Activated gamma-delta T cell (primary cell): ENCODE results near the gene RFX4.
"Not testable (repeated sequence)": the region's sequence is repeated elsewhere in the genome, so short reads cannot be mapped to it uniquely, and the experiment has no call there.

Source experiments
- DNase-seq: peaks from one replicate; lab custom pipeline; 2025; lab: John Stamatoyannopoulos, UW

The RFX4 gene

DNA sequence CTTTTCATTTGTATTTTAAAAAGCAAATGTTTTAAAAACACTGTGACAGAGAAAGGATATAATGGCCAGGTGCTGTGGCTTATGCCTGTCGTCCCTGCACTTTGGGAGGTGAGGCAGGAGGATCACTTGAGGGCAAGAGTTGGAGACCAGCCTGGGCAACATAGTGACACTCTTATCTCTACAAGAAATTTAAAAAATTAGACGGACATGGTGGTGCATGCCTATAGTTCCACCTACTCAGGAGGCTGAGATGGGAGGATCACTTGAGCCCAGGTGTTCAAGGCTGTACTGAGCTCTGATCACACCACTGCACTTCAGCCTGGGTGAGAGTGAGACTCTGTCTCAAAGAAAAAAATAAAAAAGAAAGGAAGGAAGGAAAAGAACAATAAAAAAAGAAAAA lies 7.8 kb downstream of the RFX4 start:
- DNase-seq = no peak

DNA sequence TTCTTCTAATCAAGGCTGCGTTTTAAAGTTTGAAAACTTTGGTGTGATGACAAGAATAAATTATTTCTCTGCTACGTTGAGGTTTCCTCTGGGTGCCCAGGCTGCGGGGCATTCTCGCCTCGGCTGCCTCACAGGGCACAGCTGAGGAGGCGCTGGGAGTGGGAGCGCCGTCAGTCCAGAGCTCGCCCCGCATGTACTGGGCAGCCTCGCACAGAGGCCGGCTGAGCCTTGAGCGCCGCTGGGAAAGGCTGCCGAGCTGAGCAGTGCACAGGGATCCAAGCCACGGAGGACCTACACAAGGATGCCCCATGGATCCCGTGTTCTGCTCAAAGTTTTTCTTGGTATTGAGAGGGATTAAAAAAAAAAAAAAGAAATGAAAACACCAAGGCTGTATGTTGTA lies 11.6 kb downstream of the RFX4 start:
- DNase-seq = no peak

DNA sequence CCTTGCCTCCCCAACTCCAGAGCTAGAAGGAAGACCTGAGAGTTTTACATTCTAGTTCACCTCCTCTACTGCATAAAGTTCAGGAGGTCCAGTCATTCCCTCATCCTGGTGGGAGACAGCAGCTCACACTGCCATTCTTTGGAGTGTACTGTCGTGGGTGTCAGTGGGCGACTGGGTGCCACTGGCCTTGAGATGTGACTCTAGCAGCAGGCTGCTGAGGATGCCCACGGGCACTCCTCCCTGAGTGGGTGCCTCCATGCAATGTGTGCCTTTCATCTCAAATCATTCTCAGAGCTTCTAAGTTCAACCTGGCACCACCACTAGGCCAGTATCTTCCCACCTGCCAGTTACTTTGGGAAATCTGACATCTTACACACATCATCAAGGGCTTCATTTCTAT lies 12.5 kb downstream of the RFX4 start:
- no peak for DNase-seq

DNA sequence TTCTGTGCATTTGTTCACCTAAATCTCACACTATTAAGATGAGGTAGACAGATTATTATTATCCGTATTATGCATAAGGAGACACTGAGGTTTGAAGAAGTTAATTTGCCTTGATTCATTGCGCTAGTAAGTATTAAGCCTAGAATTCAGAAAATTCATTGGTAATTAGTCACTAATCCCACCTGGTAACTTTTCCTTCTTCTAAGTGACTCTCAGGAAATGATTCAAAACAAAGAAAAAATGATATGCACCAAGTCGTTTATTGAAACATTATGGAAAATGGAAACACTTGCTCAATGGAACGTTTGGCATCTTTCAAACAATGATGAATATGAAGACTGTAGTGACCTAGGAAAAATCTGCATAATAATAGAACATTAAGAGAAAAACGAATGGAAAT lies 15.2 kb downstream of the RFX4 start:
- DNase-seq = no peak

DNA sequence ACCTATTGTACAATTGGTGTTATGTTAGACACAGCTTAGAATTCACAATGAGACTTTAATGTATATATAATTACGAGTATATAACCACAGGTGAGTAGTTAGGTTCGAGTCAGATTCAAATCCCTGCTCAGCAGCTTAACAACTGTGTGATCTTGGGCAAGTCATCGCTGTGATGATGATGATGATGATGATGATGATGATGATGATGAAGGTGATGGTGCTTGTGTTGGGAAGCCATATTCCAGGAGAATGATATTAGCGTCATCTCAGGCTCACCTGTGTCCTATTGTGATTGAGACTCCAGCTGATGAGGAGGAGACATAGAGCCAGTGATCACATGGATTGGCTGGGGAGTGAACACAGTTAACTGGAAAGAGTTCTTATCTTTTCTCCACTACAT lies 16.5 kb downstream of the RFX4 start:
- no peak for DNase-seq

DNA sequence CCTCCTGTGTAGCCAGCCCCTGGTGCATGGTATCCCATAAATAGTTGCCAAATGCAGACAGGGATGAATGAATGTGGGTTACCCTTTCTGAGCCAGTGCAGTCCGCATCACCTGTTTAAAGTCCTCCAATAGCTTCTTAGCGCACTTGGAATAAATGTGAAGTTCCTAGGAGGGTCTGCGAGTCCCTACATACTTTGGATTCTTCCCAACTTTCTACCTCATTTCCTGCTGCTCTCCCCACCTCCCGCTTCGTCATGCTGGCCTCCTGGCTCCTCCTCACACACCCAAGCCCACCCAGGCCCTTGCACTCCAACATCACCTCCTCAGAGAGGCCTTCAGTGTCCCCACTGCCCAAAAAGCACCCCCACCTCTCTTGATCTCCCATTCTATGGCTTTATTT lies 17.7 kb downstream of the RFX4 start:
- no peak for DNase-seq

DNA sequence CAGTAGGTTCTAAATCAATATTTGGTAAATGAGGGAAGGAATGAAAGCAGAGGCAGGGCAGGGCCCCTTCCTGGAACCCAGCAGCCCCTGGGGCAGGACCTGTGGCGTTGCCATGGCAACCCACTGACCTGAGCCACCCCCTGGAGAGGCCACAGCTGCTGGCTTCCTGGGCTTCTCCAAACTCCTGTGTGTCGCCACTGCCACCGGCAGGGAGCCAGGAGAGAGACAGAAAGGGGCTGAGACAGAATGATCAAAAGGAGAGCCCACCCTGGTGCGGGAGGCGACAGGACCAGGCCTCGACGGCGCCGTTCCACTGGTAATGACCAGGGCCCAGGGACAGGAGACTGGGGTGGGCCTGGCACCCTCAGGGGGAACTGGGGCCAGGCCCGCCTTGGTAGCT lies 18.2 kb downstream of the RFX4 start:
- no peak for DNase-seq

DNA sequence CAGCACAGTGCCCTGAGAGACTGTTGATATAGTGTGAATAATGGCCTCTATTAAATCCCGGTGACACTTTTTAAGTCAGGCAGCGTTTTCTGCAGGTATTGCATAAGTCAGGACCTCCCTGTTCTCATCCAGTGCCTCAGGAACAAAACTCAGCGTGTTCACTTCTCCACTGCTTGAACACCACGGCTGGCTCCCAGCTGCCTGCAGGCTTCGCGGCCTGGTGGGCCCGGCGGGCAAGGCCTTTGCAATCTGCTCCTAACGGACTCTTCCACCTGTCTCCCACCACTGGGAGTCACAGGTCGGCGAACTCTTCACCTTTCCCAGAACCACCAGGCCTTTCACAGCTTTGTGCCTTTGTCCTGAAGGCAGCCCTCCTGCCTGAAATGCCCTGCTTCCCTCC lies 18.7 kb downstream of the RFX4 start:
- no peak for DNase-seq

DNA sequence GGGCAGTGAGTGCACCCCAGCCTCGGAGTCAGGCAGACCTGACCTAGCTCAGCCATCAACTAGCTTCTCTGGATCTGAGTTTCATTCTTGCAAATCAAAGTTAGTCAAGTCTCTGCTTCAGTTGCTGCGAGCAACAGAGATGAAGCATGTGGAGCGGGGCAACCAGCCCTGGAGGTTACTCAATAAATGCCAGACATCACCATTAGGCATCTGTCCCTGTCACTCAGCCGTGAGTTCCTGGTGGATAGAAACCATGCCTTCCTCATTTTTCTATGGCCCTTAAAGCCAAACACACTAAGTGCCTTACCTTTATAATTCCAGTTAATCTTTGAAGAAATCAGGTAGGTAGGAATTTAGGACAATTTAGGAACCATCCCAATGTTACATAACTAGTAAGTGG lies 19.3 kb downstream of the RFX4 start:
- DNase-seq = no peak

DNA sequence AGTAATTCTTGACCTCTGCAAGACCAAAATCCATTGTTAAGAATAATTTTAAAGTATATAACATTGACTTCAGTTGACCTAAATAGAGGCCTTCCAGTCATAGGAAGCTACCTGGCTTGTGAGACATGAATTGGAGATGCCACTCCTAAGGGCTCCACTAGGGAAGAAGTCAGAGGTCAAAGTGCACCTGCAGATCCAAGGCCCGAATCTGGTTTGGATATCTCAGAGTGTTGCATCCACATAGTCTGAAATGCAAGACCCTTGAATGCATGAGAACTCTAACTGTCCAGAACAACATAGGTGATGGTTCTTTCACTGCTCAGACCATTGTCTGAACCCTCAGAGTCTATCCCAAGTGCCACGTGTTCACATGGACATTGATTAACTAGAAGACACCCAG lies 22.4 kb downstream of the RFX4 start:
- DNase-seq = no peak

DNA sequence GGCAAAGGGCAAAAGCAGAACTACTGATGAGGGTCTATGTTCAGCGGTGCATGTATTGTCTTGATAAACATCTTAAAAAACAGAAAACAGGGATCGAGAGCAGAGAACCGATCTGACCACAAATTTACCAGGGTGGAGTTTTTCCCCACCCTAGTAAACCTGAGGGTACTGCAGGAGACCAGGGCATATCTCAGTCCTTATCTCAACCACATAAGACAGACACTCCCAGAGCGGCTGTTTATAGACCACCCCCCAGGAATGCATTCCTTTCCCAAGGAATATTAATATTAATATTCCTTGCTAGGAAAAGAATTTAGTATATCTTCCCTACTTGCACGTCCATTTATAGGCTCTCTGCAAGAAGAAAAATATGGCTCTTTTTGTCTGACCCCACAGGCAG lies 37.8 kb downstream of the RFX4 start:
- DNase-seq = not testable (repeated sequence)

DNA sequence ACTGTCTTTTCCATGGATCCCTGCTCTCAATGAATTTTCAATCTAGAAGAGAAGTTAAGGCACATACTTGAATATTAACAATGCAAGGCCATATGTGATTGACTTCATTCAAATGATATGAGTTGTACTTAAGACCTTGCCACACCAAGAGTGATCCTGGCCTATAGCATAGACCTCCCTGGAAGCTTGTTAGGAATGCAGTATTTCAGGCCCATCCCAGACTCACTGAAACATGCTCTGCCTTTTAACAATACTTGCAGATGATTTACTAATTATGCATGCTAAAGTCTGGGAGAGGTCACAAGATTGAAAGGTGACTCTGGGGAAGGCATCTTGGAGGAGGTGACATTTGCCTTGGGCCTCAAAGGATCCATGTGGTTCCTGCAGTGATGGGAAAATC lies 43.2 kb downstream of the RFX4 start:
- no peak for DNase-seq

DNA sequence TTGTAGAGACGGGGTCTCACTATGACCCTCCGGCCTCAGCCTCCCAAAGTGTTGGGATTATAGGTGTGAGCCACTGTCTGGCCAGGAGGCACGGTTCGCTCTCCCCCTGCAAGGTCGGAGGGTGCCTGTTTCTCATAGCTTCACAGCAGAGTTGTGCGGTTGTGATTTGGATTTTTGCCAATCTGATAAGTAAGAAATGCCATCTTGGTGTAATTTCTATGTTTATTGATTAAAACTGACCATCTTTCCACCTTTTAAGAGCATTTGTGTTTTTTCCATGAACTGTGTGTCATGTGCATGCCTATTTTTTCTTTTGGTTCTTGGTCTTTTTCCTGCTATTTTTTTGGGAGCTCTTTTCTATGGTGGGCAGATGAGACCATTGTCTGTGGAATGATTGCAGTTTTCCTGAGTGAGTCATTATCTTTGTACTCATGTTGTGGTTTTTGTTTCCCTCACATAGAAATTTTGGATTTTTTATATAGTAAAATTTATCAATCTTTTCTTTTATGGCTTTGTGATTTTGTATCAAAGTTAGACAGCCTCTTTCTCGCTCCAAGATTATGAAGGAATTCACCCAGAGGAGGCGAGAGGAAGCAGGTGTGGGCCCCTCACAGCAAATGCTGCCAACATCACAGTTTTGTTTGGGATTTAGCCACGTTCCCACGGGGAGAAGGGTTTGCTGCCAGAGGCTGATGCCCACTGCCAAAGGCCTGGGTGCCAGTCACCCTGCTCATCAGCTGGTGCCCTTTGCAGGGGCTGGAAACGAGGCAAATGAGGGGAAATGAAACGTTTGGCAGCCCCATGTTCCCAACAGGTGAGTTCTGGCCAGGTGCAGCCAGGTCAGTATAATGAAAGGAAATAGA lies 47.2 kb downstream of the RFX4 start:
- DNase-seq = no peak

DNA sequence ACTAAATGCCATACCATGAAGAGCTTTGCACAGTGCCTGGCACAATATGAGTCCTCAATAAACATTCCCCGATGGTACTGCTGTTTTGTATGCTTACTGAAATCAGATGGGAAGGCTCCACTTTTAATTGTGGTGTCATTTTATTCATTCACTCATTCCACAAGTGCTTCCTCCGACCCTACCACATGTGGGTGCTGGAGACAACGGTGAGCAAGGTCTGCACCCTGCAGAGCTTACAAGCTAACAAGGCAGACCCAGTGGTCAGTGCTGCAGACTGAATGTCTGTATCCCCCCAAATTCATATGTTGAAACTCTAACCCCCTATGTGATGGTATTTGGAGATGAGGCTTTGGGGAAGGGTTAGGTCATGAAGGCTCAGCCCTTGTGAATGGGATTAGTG lies 48.3 kb downstream of the RFX4 start:
- DNase-seq = no peak

DNA sequence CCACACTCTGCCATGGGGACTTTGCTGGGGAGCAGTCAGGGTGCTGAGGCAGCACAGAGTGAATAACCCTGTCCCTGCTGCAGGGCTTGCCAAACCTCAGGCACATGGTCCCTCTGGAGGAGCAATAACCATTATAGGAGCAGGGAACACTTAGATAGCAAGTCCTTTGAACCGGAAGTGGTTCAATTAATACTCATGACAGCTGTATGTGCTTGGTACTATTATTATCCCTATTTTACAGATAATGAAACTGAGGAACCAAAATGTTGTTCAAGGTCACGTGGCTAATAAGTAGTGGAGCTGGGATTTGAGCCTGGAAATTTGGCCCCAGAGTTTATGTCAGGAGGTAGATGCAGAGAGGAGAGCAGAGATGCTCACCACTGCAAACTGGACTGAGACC lies 49.0 kb downstream of the RFX4 start:
- no peak for DNase-seq

DNA sequence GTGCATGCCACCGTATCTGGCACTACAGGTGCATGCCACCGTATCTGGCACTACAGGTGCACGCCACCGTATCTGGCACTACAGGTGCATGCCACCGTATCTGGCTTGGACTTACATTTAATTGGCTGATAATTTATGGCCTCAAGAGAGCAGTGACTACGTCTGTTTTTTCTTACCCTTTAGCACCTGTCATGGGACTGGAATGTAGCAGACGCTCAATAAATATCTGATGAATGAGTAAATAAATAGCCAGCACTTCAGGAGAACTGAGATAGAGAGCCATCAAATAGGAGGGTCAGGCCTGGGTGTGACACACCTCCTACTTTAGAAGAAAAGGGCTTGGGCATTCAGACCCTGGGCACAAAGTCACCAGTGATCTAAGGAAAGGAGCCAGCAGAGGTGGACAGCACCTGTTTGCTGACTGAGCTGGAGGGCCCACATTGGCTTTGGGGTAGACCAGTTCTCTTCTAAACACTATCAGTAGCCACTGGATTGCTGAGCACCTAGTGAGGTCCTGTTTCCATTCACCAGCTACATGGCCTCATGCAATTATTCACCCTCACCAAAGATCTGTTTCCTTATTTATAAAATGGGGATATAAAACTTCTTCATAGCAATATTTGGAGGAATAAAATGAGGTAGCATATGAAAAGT lies 50.1 kb downstream of the RFX4 start:
- DNase-seq = no peak

DNA sequence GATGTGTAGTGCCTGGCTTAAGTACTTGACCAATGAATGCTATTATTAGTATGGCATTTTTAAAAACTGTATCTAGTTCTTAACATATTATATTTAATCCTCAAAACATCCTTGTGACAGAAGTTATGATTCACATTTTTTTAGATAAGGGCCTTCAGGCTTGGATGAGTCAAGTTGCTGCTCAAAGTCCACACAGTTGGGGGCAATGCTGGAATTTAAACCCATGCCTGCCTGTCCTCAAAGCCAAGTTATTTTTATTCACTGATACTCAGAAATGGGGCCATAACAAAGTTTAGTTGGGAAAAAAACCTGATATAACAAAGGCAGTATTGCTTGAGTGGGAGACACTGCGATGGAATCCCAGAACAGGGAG lies 50.6 kb downstream of the RFX4 start:
- DNase-seq = no peak

DNA sequence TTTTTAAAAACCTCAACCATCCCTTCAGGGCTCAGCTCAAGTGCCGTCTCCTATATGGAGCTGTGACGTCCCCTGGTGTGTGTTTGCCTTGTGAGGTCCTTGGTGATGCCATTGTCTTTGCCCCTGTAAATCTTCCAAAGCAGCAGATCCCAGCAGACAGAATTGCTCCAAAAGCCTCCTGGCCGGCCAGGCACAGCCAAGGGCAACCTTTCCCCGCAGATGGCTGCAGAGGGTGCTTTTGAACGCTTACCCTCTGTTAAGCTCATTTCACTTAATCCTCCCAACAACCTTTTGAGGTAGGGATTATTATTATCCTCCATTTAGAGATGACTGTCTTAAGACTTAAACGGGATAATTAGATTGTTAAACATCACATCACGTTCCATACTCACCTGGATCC lies 51.4 kb downstream of the RFX4 start:
- no peak for DNase-seq

DNA sequence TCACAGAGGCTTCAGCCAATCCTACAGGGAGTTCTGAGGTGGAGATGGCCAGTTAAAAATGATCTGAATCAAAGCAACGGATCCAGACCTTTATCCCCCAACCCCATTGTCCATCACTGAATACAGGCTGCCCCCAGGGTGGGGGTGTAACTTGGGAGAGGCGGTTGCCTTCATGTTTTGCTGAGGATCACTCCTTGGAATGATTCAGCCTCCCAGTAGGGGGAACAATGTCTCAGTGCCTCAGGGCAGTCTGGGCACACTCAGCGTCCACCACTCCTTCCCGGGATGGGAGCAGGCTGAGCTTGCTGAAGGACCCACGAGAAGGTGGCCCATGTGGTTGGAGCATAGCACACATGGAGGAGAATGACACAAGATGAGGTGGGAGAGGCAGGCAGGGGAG lies 60.2 kb downstream of the RFX4 start:
- no peak for DNase-seq

DNA sequence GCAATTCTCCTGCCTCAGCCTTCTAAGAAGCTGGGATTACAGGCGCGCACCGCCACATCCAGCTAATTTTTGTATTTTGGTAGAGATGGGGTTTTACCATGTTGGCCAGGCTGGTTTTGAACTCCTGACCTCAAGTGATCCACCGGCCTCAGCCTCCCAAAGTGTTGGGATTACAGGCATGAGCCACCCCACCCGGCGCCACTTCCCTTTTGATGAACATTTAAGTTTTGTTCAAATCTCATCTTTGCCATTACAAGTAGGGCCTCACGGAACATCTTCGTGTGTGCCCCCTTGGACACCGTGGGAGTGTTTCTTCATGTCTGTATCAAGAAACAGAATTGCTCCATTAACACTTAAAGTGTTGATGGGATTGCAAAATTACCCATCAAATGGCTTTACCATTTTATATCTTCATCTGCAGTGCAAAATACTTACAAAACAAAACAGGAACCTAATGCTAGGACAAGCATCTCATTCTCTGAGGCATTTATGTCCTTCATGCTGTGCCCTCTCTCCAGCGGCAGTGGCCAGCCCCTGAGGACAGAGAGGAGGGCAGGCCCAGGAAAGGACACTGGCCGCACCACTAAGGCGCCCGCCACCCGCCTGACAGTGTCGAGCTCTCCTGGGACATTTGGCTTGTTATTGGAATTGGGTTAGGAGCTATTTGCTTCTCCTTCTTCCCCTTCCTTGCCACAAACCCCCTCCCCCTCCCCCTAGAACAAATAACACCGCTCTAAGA lies 61.7 kb downstream of the RFX4 start:
- no peak for DNase-seq

DNA sequence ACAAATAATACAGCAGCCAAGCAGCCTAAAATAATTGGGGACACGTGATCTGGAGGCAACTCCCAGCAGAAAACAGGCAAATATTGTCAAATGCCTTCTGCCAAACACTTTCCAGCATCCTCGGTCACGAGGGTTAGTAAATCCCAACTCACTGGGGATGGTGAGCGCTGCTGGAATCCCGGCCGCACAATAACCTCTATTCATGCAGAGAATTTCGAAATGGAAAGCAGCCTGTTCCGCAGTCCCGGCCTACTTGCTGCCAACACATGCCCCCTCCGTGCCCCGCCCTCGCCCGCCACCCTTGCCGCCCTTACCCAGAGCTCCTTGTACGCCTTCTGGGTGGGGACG lies 62.2 kb downstream of the RFX4 start:
- DNase-seq = no peak

DNA sequence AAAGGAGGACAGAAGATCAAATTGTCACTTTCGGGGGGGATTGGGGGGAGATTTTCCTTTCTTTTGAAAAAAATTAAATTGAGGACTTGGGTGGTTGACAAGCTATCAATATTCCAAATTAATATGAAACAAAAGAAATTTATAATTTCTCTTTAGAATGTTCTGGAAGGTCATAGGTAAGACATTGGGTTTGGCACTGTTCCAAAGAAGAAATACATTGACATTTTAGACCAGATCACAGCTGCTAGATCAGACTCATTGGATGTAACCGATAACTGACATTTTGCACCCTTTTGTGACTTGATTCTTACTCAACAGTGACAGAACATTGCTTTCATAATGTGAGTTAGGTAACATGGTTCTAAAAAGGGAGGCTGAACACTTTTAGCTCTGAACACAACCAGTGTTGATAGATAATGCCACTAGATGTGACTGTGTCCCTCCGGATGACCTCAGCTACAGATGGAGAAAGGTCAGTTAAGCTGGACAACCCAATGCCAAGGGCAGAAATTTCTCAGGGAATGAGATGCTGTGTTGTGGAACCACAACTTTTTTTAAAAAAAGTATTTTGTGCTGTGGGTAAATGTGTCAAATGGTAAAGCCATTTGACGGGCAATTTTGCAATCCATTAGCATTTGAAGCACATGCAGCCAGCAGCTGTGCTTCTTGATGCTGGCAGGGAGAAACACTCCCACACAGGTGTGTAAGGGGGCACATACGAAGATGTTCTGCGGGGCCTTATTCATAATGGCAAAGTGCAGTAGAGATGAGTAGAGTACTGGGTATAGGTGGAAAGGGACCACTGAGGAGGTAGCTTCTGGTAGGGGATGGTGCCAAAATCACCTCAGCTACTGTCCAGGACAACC lies 62.9 kb downstream of the RFX4 start:
- no peak for DNase-seq
